Liver (tissue), 9 donors: ENCODE measurements around the gene SUZ12. TPM values are rescaled to one million over a fixed set of nuclear protein-coding genes. Genes with fewer than 3 reads are reported as not detected.
A peak's percentile ranks its signal among the peaks of the same experiment; 100 is the strongest.

ENCODE experiments used
- DNase-seq: peaks from one replicate; pipeline ENCODE4 v3.0.0-alpha.2; 2017; ENCODE audit warnings: low spot score
- H3K27ac ChIP-seq, 2 donors: one replicate each; pipeline ENCODE4 v1.7.0; 2013; ENCODE audit warnings: inconsistent platforms in 2 of 2, low read length in 2 of 2, control low read depth in 1 of 2, low read depth in 1 of 2, mild to moderate bottlenecking in 1 of 2
- H3K27me3 ChIP-seq, 4 donors: one replicate each; pipeline versions ENCODE4 v1.6.1 to v1.7.0; 2013; ENCODE audit warnings: low read length in 3 of 4, inconsistent platforms in 1 of 4, mild to moderate bottlenecking in 1 of 4, moderate library complexity in 1 of 4; ENCODE audit not compliant: control insufficient read depth in 4 of 4, insufficient read depth in 4 of 4
- H3K36me3 ChIP-seq, 4 donors: one replicate each; pipeline versions ENCODE4 v1.6.1 to v1.7.0; 2013; ENCODE audit warnings: low read length in 3 of 4, mild to moderate bottlenecking in 3 of 4, low read depth in 1 of 4, moderate library complexity in 1 of 4; ENCODE audit not compliant: control insufficient read depth in 4 of 4, insufficient read depth in 3 of 4
- H3K4me1 ChIP-seq, 4 donors: one replicate each; pipeline versions ENCODE4 v1.6.1 to v1.7.0; 2013; ENCODE audit warnings: low read length in 3 of 4, mild to moderate bottlenecking in 3 of 4, moderate library complexity in 1 of 4; ENCODE audit not compliant: control insufficient read depth in 4 of 4, insufficient read depth in 4 of 4
- H3K4me3 ChIP-seq, 3 donors: one replicate each; pipeline versions ENCODE4 v1.6.1 to v1.7.0; 2013; ENCODE audit warnings: low read length in 3 of 3, control low read depth in 1 of 3, low read depth in 1 of 3, mild to moderate bottlenecking in 1 of 3
- H3K9ac ChIP-seq, 2 donors: one replicate each; pipeline ENCODE4 v1.7.0; 2013; ENCODE audit warnings: low read length in 2 of 2, mild to moderate bottlenecking in 2 of 2, moderate library complexity in 2 of 2, control low read depth in 1 of 2, low read depth in 1 of 2
- H3K9me3 ChIP-seq, 4 donors: one replicate each; pipeline versions ENCODE4 v1.6.1 to v1.7.0; 2013; ENCODE audit warnings: low read length in 3 of 4; ENCODE audit not compliant: control insufficient read depth in 4 of 4
- EGR1 ChIP-seq, 2 donors: IDR thresholded peaks; 2 replicates each; pipeline ENCODE4 v1.6.1; 2016 to 2018; ENCODE audit warnings: antibody characterized with exemption in 2 of 2, low read depth in 2 of 2
- FOXA1 ChIP-seq: IDR thresholded peaks from 2 replicates; pipeline ENCODE4 v1.6.1; 2016; ENCODE audit warnings: antibody characterized with exemption
- FOXA2 ChIP-seq: IDR thresholded peaks from 2 replicates; pipeline ENCODE4 v1.6.1; 2016; ENCODE audit warnings: antibody characterized with exemption
- GABPA ChIP-seq, 2 donors: IDR thresholded peaks in 1 of 2; conservative IDR thresholded peaks in 1 of 2; 2 replicates each; pipeline ENCODE4 v1.6.1; 2016; ENCODE audit warnings: antibody characterized with exemption in 2 of 2, mild to moderate bottlenecking in 1 of 2, moderate library complexity in 1 of 2
- HNF4A ChIP-seq, 2 donors: conservative IDR thresholded peaks; 2 replicates each; pipeline ENCODE4 v1.6.1; 2016; ENCODE audit warnings: antibody characterized with exemption in 2 of 2, mild to moderate bottlenecking in 2 of 2
- JUND ChIP-seq, 2 donors: IDR thresholded peaks; 2 replicates each; pipeline ENCODE4 v1.6.1; 2016; ENCODE audit warnings: antibody characterized with exemption in 2 of 2
- NR2F2 ChIP-seq: IDR thresholded peaks from 2 replicates; pipeline ENCODE4 v1.6.1; 2016; ENCODE audit warnings: antibody characterized with exemption
- RAD21 ChIP-seq, 2 donors: IDR thresholded peaks; 2 replicates each; pipeline ENCODE4 v1.6.1; 2016; ENCODE audit warnings: antibody characterized with exemption in 2 of 2, mild to moderate bottlenecking in 2 of 2
- RXRA ChIP-seq, 2 donors: IDR thresholded peaks; 2 replicates each; pipeline ENCODE4 v1.6.1; 2017 to 2018; ENCODE audit warnings: antibody characterized with exemption in 2 of 2, mild to moderate bottlenecking in 1 of 2
- SP1 ChIP-seq: IDR thresholded peaks from 2 replicates; pipeline ENCODE4 v1.6.1; 2018; ENCODE audit warnings: antibody characterized with exemption, mild to moderate bottlenecking
- TAF1 ChIP-seq: conservative IDR thresholded peaks from 2 replicates; pipeline ENCODE4 v1.6.1; 2016; ENCODE audit warnings: antibody characterized with exemption, mild to moderate bottlenecking
- YY1 ChIP-seq: IDR thresholded peaks from 2 replicates; pipeline ENCODE4 v1.6.1; 2016; ENCODE audit warnings: antibody characterized with exemption, mild to moderate bottlenecking
- WGBS: extraction: QIAGEN DNeasy Blood & Tissue Kit; methylation state at CpG from one replicate; pipeline ENCODE4 v1.1.7; 2013; 5-methylcytosine and 5-hydroxymethylcytosine counted together
- polyA plus RNA-seq, 2 donors: library from polyadenylated mRNA; stranded (reverse) in 1 of 2; unstranded in 1 of 2; fragments of 200-250 nt in 1 of 2; fragments of >200 nt in 1 of 2; fragmentation: Nextera tagmentation in 1 of 2; extraction: Ambion mirVana in 1 of 2; gene quantifications; one replicate each; pipeline versions ENCODE4 v1.2.1 to v1.2.3, GENCODE V29; 2013 to 2015
- total RNA-seq, 2 donors: library from RNA; depleted of rRNA; stranded (reverse); fragments of >200 nt; gene quantifications; one replicate each; pipeline ENCODE4 v1.2.3, GENCODE V29; 2014
- TF ChIP-seq, protein P1 (sequence below): IDR thresholded peaks from 2 replicates; pipeline ENCODE4 v1.6.1; 2016; ENCODE audit warnings: antibody characterized with exemption
- TF ChIP-seq, protein P2 (sequence below): IDR thresholded peaks from 2 replicates; pipeline ENCODE4 v1.6.1; 2016; ENCODE audit warnings: antibody characterized with exemption
- TF ChIP-seq, protein P3 (sequence below): IDR thresholded peaks from 2 replicates; pipeline ENCODE4 v1.6.1; 2016; ENCODE audit warnings: antibody characterized with exemption
- TF ChIP-seq, protein P4 (sequence below): fragments of 150-350 bp; IDR thresholded peaks from 2 replicates; pipeline ENCODE4 v1.5.1; 2017; ENCODE audit warnings: improper control_type of control experiment, low read depth, low read length; ENCODE audit not compliant: missing input control
- TF ChIP-seq, protein P5 (sequence below): IDR thresholded peaks from 2 replicates; pipeline ENCODE4 v1.6.1; 2016; ENCODE audit warnings: antibody characterized with exemption, mild to moderate bottlenecking
- donor health status: healthy.
- donor health status: healthy.
- donor health status: healthy.
- donor health status: healthy.
- donor health status: healthy.

The SUZ12 gene
- total and polyA plus RNA-seq, 4 donors = 5.2 to 32.4 (median 9.7) TPM

DNA sequence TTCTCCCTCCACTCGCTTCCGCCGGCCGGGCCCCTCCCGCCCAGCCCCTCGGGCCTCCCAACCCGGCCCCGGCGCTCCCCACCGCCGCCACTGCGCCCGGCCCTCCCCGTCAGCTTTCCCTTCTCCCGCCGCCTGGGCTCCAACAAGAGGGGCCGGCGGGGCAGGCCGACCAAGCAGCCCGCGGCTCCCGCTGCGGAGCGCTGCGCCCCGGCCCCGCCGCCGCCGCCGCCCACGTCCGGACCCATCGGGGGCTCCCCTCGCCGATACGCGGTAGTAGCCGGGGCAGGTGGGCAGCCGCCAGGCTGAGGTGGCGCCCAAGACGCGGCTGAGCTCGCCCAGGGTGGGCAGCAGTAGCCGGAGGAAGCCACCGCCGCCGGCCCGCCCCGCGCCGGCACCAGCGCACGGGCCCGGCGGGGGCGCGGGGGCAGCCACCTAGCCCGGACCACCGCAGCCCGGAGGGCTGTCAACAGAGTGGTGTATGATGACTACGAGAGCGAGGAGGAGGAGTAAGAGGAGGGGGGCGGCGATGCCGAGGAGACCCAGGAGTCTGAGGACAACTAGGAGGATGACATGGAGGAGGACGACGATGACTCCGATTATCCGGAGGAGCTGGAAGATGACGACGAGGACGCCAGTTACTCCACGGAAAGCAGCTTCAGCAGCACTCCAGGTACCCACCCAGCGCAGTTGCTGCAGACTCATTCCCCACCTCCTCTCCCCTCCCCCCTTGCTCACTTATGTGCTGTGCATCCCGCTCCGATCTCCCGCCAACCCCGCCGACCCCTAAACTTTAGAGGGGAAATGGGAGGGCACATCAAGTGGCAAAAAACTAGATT is 70.9 kb downstream of the SUZ12 start:
- Histone ChIP-seq H3K27ac (peak overlapping the region in 1 of 2 donors; percentile 28), H3K9me3 (no peaks in the 10 kb centered on the region), H3K4me3 (peak overlapping the region; percentile 55 to 82 (median 71)), H3K36me3 (no peaks in the 10 kb centered on the region), H3K9ac (peak overlapping the region; percentile 8 to 18), H3K27me3 (no peaks in the 10 kb centered on the region), H3K4me1 (peaks cover 0 to 11% (median 10%) of the 10 kb centered on the region in 4 donors)
- TF ChIP-seq, protein P1, sequence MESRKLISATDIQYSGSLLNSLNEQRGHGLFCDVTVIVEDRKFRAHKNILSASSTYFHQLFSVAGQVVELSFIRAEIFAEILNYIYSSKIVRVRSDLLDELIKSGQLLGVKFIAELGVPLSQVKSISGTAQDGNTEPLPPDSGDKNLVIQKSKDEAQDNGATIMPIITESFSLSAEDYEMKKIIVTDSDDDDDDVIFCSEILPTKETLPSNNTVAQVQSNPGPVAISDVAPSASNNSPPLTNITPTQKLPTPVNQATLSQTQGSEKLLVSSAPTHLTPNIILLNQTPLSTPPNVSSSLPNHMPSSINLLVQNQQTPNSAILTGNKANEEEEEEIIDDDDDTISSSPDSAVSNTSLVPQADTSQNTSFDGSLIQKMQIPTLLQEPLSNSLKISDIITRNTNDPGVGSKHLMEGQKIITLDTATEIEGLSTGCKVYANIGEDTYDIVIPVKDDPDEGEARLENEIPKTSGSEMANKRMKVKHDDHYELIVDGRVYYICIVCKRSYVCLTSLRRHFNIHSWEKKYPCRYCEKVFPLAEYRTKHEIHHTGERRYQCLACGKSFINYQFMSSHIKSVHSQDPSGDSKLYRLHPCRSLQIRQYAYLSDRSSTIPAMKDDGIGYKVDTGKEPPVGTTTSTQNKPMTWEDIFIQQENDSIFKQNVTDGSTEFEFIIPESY = no peak
- TF ChIP-seq FOXA2 (no peak), RXRA (IDR thresholded peaks at IDR 0.05) (no peak), EGR1 (IDR thresholded peaks at IDR 0.05; ENCODE audit: low read depth in 2 of 2) (no peak), YY1 (no peak), NR2F2 (no peak), FOXA1 (no peak), SP1 (no peak)
- TF ChIP-seq, protein P2, sequence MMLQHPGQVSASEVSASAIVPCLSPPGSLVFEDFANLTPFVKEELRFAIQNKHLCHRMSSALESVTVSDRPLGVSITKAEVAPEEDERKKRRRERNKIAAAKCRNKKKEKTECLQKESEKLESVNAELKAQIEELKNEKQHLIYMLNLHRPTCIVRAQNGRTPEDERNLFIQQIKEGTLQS = no peak
- TF ChIP-seq, protein P3, sequence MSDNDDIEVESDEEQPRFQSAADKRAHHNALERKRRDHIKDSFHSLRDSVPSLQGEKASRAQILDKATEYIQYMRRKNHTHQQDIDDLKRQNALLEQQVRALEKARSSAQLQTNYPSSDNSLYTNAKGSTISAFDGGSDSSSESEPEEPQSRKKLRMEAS = no peak
- peak; percentile 54 for DNase-seq
- WGBS = under 1% methylated on average over 80 of the region's 80 CpGs

DNA sequence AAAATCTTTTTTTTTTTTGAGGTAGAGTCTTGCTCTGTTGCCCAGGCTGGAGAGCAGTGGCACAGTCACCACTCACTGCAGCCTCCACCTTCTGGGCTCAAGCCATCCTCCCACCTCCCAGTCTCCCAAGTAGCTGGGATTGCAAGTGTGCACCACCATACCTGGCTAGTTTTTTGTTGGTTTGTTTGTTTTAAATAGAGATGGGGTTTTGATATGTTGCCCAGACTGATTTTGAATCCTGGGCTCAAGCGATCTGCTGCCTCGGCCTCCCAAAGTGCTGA is 72.4 kb downstream of the SUZ12 start:
- Histone ChIP-seq H3K9ac (no peak overlapping the region), H3K27ac (no peak overlapping the region), H3K27me3 (no peaks in the 10 kb centered on the region), H3K9me3 (no peaks in the 10 kb centered on the region), H3K4me1 (peaks cover 0 to 11% (median 10%) of the 10 kb centered on the region in 4 donors), H3K4me3 (no peak overlapping the region), H3K36me3 (no peaks in the 10 kb centered on the region)
- TF ChIP-seq, protein P4, sequence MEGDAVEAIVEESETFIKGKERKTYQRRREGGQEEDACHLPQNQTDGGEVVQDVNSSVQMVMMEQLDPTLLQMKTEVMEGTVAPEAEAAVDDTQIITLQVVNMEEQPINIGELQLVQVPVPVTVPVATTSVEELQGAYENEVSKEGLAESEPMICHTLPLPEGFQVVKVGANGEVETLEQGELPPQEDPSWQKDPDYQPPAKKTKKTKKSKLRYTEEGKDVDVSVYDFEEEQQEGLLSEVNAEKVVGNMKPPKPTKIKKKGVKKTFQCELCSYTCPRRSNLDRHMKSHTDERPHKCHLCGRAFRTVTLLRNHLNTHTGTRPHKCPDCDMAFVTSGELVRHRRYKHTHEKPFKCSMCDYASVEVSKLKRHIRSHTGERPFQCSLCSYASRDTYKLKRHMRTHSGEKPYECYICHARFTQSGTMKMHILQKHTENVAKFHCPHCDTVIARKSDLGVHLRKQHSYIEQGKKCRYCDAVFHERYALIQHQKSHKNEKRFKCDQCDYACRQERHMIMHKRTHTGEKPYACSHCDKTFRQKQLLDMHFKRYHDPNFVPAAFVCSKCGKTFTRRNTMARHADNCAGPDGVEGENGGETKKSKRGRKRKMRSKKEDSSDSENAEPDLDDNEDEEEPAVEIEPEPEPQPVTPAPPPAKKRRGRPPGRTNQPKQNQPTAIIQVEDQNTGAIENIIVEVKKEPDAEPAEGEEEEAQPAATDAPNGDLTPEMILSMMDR = no peak
- TF ChIP-seq SP1 (no peak), EGR1 (IDR thresholded peaks at IDR 0.05; ENCODE audit: low read depth in 2 of 2) (no peak), GABPA (IDR thresholded peaks at IDR 0.05 in 1 of 2, conservative IDR thresholded peaks at IDR 0.05 in 1 of 2) (no peak), FOXA2 (no peak), RAD21 (IDR thresholded peaks at IDR 0.05) (no peak), FOXA1 (no peak), HNF4A (conservative IDR thresholded peaks at IDR 0.05) (no peak), JUND (IDR thresholded peaks at IDR 0.05) (no peak), TAF1 (no peak), NR2F2 (no peak)
- TF ChIP-seq, protein P3 = no peak
- TF ChIP-seq, protein P5, sequence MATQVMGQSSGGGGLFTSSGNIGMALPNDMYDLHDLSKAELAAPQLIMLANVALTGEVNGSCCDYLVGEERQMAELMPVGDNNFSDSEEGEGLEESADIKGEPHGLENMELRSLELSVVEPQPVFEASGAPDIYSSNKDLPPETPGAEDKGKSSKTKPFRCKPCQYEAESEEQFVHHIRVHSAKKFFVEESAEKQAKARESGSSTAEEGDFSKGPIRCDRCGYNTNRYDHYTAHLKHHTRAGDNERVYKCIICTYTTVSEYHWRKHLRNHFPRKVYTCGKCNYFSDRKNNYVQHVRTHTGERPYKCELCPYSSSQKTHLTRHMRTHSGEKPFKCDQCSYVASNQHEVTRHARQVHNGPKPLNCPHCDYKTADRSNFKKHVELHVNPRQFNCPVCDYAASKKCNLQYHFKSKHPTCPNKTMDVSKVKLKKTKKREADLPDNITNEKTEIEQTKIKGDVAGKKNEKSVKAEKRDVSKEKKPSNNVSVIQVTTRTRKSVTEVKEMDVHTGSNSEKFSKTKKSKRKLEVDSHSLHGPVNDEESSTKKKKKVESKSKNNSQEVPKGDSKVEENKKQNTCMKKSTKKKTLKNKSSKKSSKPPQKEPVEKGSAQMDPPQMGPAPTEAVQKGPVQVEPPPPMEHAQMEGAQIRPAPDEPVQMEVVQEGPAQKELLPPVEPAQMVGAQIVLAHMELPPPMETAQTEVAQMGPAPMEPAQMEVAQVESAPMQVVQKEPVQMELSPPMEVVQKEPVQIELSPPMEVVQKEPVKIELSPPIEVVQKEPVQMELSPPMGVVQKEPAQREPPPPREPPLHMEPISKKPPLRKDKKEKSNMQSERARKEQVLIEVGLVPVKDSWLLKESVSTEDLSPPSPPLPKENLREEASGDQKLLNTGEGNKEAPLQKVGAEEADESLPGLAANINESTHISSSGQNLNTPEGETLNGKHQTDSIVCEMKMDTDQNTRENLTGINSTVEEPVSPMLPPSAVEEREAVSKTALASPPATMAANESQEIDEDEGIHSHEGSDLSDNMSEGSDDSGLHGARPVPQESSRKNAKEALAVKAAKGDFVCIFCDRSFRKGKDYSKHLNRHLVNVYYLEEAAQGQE = no peak
- 97% methylated on average over 2 of the region's 2 CpGs for WGBS
- DNase-seq = no peak
